Stimulated activated CD8-positive, alpha-beta memory T cell treated with anti-CD3 and anti-CD28 coated beads, Interleukin-2, amount 100 ng/mL, for 48 hours (primary cell): ENCODE results near the gene CYP4V2.
A peak's percentile ranks its signal among the peaks of the same experiment; 100 is the strongest.

Experiments used
- DNase-seq, 2 donors: peaks; one replicate each; pipeline ENCODE4 v3.0.0-alpha.2; 2020; ENCODE audit warnings: low read depth in 2 of 2

The CYP4V2 gene

GRCh38 chr4:186188107-186188506, 3.3 kb upstream of the CYP4V2 start:
- DNase-seq: no peak

- DNase-seq: no peak
Observed at GRCh38 chr4:186189656-186190055, 1.7 kb upstream of the CYP4V2 start.

GRCh38 chr4:186190581-186191199, 677 bp upstream of the CYP4V2 start:
- DNase-seq: peak; percentile 24 to 34

DNA sequence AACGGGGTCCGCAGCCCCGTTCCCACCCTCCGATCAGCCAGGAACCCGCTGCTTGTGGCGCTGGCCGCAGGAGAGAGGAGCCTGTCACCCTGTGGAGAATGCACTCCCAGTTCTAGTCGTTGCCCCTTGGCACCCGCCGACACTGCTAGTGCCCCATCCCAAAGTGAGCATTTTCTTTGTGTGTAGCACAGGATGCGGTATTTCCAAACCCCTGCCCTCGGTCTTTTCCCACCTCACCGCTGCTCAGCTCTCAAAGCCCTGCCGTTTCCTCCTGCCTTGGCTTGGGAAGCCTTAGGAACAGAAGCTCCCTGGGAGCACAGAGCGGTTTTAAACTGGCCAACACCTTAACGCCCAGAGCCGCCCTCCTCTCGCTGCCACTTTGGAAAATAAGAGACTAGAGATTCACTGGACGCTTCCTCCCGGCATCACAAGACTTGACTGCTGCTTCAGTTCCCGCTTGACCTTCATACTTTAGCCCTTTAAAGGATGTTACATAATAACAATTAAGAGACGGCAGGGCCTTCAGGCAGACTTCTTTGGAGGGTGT, 772 bp downstream of the CYP4V2 start:
- peak in 1 of 2 donors; percentile 11 for DNase-seq

DNA sequence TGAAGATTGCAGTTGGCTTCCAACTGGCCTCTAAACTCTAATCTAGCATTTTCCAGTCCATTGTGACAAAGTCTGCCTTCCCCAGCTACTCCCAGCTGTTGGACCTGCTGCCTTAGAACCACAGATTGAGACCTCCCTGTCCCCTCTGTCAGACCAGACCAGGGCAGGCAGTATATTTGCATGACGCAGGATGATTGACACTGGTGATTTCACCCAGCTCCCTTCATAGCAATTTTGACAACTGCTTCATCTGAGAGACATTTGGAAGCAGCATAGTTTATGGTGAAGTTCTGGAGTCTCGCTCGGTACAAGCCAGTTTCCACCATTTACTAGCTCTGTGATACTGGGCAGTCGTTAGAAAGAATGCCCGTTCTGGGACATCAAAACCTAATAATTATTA, 2.5 kb downstream of the CYP4V2 start:
- no peak for DNase-seq

DNA sequence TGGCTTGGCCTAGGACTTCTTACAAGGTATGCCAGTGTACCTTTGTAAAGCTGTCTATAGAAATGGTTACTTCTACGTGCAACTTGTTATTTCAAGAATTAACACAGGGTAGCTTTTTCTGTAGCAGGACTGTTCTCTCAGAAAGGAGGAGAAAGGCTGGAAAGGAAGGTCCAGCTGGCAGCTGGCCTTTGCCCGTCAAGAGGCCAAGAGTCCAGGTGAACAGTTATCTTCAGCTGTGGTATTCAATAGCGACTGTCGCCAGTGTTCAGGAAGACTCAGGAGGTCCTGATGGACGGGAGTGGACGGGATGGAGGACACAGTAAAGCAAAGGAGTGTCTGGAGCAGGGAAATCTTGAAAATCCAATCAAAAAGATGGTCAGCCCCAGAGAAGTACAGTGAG, 4.7 kb downstream of the CYP4V2 start:
- DNase-seq: no peak

GRCh38 chr4:186200516-186200915, 9.1 kb downstream of the CYP4V2 start:
- DNase-seq: no peak

DNA sequence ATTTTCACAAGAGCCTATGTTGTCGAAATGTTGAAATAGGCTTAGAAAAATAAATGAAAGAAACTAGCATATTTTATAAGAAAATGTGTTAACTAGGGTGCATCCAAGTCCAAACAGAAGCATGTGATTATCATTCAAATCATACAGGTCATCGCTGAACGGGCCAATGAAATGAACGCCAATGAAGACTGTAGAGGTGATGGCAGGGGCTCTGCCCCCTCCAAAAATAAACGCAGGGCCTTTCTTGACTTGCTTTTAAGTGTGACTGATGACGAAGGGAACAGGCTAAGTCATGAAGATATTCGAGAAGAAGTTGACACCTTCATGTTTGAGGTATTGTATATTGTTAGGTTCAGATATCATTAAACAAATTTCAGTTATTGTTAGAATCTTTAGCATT, 9.6 kb downstream of the CYP4V2 start:
- DNase-seq: no peak

DNA sequence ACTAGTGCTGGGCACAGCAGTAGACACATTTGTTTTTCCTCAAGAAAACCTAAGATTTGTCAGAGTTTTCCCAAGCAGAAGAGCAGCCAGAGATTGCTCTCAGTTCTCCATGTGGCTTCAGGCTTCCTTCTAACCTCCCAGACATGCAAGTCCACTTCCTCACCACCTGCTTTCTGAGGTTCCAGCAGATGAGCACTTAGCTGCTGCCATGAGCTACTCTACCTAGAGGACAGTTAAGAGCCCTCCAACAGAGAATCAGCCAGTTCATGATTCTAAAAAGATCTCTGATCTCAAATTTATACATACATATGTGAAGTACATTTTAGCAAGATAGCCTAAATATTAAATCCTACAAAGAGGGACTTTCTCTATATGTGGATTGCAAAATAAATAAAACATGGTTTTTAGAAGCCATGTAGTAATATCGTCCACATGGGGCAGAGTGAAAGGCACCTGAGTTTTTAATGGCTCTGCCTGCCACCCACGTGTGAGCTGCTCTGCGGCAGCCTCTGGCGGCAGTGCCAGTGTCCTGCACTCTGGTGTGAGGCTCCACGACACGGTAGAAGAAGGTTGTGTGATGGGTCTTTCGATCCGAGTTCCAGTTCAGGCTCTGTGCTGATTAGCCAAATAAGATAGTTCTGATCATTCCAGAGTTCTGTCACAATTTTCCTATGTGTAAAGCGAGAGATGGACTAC, 10.3 kb downstream of the CYP4V2 start:
- peak in 1 of 2 donors; percentile 17 for DNase-seq

- DNase-seq: no peak
Observed at GRCh38 chr4:186202490-186203140, 11.2 kb downstream of the CYP4V2 start.

GRCh38 chr4:186203406-186203805, 12.0 kb downstream of the CYP4V2 start:
- no peak for DNase-seq

- peak in 1 of 2 donors; percentile 57 for DNase-seq
Observed at GRCh38 chr4:186204103-186204559, 12.8 kb downstream of the CYP4V2 start.

GRCh38 chr4:186204686-186205085, 13.3 kb downstream of the CYP4V2 start:
- no peak for DNase-seq

DNA sequence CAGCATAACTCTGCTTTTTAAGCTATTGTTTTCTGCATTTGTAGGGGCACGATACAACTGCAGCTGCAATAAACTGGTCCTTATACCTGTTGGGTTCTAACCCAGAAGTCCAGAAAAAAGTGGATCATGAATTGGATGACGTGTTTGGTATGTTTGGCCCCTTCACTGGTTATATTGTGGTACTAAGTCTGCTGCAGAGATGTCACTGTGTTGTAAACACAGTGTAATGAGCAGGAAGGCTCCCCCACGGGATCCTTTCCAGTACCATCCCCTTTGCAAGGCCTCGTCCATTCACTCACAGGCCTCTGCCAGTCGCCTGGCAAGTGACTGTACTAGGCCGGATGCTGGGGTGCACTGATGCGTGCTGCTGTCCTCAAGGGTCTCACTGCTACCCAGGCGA, 13.8 kb downstream of the CYP4V2 start:
- DNase-seq: no peak

GRCh38 chr4:186216465-186217024, 25.2 kb downstream of the CYP4V2 start:
- DNase-seq: no peak

DNA sequence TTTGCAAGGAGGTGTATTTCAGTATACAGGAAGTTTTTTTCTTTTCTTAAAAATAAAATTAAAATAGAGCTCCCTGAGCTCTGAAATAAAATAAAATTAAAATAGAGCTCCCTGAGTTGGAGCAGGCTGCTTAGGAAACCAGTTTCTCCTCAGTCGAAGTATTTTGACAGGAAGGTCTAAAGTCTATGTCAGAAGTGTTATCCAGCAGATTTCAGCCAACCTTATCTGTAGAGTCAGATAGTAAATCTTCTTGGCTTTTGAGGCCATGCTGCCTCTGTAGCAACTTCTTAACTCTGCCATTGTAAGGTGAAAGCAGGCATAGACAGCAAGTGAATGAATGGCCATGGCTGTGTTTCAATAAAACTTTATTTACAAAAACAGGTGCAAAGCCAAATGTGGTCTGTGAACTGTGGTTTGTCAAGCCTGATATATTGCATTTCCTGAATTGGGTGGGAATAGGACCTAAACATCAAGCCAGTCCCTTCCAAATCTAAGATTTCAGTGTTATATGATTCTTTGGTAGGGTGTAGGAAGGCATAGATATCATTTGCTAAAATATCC, 26.4 kb downstream of the CYP4V2 start:
- DNase-seq: no peak

GRCh38 chr4:186221624-186222023, 30.3 kb downstream of the CYP4V2 start:
- DNase-seq: no peak

DNA sequence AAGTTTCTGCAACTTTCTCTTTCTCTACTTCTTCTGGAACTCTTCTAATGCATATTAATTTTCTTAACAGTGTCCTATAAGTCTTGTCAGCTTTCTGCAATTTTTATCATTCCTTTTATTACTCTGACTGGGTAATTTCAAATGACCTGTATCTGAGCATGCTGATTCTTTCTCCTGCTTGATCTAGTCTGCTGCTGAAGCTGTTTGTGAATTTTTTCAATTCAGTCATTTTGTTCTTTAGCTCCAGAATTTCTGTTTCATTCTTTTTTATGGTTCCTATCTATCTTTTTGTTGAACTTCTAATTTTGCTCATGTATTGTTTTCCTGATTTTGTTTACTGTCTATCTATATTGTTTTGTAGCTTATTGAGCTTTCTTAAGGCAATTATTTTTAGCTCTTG, 34.5 kb downstream of the CYP4V2 start:
- no peak for DNase-seq

DNA sequence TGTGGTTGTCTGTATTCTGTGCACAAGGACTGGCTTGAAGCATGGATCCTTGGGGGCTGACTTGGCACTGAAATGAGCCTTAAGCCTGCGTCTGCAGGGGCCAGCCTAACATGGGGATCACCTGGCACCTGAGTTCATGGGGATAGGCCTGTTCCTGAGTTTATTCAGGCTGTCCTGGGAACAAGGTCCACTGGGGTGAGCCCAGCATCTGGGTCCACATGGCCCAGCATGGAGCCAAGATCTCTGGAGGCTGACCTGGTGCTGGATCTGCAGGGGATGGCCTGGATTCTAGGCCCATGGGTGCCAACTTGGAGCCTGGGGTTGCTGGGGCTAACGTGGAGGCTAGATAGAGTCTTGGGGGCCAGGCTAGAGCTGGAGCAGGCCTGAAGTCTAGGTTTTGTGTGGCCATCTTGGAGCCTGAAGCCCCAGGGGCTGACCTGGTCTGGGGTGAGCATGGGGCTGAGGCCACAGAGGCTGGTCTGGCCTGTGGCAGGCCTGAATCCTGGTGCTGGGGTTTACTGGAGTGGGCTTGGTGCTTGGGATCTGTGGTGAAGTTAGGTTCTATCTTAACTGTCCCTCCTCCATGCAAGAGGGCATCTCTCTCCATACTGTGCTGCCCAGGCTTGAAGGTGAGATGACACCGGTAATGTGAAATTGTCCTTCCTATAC, 35.3 kb downstream of the CYP4V2 start:
- no peak for DNase-seq

GRCh38 chr4:186227221-186227620, 35.9 kb downstream of the CYP4V2 start, which contains the start of gene KLKB1:
TSS of gene KLKB1 (plus strand) at chr4:186227507. CDS start at chr4:186228196, 689 bp downstream.
- DNase-seq: no peak

GRCh38 chr4:186227744-186228513, 36.6 kb downstream of the CYP4V2 start:
- DNase-seq: no peak
